Epidermal melanocyte (primary cell): ENCODE data around the gene EIF4E1B.
A peak's percentile ranks its signal among the peaks of the same experiment; 100 is the strongest.

Source experiments
- DNase-seq: peaks from one replicate; pipeline ENCODE4 v3.0.0; 2011; ENCODE audit warnings: low spot score; ENCODE audit not compliant: insufficient read length

EIF4E1B gene

GRCh38 chr5:176646707-176647029 lies 16.2 kb downstream of the EIF4E1B start:
- DNase-seq, result no peak

DNA sequence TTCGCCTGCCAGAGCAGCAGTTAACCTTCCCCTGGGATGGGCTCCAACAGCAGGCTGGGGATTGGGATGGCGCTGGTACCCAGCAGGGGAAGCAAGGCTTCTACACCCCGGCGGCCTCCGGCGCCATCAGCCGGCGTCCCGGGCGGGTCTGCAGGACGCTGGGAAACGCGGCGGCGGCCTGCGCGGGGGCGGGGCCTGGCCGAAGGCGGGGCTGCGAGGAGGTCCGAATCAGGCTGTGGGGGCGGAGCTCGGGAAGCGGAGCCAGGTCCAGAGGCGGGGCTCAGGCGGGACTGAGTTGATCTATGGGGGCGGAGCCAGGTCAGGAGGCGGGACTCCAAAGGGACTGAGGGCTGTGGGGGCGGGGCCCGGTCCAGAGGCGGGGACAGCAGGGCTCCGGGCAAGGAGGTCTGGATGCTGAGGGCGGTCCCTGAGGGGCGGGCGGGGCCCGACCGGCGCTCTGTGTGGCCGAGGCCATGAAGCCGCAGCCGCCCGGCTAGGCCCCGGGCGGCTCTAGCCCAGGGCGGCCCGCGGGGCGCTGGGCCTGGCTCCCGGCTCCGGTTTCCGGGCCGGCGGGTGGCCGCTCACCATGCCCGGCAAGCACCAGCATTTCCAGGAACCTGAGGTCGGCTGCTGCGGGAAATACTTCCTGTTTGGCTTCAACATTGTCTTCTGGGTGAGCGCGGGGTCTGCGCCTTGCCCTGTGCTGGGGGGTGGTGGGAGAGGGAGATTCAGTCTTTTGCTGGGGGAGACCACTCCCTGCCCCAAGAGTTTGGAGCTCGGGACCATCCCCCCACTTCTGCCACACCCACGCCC lies 16.8 kb downstream of the EIF4E1B start, which contains the start of gene TSPAN17:
TSPAN17 (plus strand) TSS at position 455 of the 813 bp plus-strand sequence; CDS start at position 587, 132 bp downstream.
- peak; percentile 98 for DNase-seq

DNA sequence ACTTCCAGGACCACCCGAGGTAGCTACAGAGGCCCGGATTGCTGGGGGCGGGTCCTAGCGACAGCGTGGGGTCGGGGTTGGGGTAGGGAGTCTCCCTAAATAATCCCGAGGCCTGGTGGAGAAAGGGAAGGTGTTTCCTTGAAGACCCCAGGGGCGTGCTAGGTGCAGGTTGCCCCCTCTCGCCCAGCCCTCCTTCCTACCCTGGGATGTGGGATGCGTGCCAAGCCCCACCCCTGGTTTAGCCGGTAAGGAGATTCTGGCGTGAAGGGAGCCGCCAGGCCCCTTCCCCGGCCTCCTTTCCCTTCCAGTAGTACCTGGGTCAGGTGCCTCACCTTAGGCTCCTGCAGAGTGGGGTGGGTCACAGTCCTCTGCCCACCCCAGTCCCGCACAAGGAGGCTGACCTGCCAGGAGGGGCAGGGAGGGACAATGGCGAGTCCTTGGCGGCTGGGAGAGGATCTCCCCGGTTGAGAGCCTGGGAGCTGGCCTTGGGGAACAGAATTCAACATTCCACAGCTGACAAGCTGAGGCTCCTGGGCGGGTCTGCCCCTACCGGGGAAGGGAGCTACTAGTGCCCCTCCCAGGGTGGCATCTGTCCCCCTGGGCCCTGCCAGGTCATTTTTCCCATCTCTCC lies 17.5 kb downstream of the EIF4E1B start:
- DNase-seq, result no peak

DNA sequence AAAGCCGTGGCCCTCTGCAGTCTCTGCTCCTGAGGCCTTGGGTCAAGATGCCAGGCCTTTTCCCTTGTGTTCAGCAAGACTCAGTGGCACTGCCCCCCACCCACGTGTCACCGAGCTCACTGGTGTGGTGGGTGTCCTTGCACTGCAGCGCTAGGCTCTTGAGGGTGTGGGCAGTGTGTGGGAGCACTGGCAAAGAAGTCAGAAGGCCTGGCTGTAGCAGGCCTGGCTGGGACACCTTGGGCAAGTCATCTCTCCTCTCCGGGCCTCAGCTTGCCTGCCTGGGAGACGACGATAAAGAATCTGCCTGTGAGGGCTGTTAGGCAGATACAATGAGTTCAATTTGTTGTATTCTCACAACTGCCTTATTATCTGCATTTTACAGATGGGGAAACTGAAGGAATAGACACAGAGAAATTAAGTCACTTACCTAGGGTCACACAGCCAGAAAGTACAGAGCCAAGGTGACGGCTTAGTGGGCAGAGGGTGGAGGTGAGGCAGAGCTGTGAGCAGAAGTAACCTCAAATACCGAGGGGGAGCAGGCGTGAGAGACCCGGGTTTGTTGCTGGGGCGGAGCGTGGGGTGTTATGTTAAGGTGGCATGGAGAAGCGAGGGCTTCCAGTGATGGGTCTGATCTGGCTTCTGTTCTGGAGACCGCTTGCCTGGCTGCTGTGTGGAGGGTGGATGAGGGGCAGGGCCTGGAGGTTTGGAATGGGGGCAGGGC lies 18.2 kb downstream of the EIF4E1B start:
- no peak for DNase-seq

GRCh38 chr5:176650354-176650884 lies 19.9 kb downstream of the EIF4E1B start:
- DNase-seq, result no peak

GRCh38 chr5:176651472-176651980 lies 21.1 kb downstream of the EIF4E1B start:
- no peak for DNase-seq

DNA sequence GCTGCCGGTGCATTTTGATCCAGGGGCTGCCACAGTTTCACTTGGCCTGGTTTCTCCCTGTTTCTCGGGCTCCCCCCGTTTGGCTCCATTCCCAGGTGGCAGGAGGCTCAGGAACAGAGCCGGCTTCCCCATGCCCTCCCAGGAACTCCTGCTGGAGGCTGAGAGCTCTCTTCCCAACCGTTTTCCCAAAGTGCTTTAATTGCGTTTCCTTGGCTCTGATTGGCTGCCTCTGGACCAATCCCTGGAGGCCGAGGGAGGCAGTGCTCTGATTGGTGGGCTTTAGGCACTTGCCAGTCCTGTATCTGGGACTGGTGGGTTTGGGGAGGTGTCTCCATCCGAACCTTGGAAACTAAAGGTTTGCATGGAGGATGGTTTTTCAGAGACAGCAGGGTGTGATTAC lies 21.7 kb downstream of the EIF4E1B start:
- no peak for DNase-seq

DNA sequence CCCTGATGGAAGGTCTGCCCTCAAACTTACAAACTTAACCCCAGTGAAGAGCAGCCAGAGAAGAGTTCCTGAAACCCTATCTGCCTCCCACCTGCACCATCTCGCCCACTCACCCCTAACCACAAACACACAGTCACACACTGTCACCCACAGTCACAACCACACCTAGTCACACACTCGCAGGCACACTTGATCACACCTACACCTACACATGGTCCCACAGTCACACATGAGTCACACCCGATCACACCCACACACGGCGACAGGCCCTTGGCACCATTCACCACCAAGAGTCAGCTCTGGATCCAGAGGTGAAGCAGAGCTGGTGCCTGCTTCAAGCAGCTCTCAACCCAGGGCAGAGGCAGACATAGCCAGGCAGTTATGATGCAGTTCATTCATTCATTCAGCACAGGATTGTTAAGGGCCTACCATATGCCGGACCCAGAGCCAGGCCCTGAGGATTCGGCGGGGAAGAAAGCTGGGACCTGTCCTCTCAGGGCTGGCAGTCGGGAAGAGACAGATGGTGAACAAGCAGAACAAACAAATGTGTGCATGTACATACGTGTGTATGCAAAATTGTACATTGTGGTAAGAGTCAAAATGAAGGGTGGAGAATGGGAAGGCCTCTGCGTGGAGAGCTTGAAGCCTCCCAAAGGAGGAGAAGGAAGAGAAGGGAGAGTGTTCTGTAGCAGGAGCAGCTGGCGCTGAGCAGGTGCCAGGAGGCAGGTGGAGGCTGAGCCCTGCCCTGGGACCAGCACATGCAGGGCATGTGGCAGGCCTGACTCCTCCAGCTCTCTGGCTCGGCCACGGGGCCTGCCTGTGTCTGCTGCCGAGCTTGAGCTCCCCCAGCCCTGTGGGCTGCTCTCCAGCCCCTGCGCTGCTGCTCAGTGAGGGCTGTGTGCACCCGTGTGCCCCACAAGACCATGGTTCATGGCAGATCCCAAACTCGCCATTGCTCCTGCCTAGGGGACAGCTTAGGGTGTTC lies 23.2 kb downstream of the EIF4E1B start:
- DNase-seq, result no peak

DNA sequence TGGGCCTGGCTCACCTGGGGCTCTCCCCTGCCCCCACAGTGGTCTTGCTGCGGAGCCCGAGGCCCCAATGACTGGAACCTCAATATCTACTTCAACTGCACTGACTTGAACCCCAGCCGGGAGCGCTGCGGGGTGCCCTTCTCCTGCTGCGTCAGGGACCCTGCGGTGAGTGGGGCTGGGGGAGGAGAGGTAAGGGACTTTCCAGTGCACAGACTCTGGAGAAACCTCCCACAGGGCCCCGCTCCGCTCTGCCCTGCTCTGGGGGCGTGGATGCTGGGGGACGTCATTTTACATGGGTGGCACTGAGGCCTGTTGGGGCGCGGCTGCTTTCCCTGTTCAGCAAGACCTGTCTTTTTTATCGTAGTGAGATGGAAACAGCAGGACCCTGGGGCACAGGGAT lies 24.4 kb downstream of the EIF4E1B start:
- DNase-seq, result no peak

GRCh38 chr5:176656467-176656990 lies 26.1 kb downstream of the EIF4E1B start:
- no peak for DNase-seq

DNA sequence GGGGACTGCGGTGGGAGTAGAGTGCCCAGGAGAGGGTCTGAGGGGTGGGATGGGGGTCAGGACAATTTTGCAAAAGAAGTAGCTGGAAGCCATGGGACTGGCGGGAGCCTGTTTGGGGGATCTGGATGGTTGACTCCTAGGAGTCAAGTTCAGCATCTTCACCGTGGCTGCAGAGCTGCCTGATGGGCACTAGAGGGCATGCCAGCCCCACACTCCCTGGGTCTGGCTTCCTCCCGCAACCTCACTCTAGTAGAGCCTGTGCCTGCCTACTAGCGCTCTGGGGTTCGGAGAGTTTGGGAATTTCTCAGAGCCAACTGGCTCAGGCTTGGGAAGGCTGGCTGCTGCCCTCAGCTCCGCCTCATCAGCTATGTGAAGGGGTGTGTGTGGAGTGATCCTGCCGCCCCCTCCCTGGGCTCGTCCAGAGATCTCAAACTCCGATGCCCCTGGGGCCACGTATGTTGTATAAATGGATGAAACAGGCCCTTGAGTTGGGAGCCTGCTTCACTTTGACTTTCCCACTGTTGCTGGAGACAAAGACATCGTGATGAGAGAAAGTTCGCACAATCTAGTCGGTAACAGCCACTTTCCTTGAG lies 27.6 kb downstream of the EIF4E1B start:
- DNase-seq, result peak; percentile 59

DNA sequence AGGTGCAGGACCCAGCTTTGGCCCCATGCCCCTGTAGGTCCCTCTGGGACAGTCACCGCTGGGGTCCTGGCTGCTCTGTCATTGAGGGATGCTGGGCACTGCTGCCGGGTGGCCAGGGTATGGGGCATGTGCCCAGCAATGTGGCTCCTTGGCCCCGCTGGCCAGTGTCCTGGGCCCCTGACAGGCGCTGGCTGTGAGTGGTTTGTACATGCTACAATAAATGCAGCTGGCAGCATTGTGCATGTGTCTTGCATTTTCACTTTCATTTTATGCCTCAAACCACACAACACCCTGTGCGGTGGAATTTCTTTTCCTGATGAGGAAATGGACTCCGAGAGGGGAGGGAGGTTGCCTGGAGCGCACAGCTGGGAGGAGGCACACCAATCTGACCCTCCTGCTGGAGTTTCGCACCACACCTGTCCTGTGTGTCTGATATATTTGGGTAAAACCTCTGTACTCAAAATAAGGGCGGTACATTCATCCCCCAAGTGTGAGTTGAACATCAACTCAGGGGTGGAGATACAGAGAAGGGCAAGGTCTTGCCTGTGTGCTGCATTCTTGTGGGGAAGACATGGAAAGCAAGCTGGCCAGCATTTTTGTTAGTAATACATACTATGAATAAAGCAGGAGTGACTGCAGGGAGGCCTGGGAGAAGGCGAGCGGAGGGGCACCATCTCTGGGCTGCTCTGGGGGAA lies 28.5 kb downstream of the EIF4E1B start:
- no peak for DNase-seq

GRCh38 chr5:176659512-176659839 lies 29.0 kb downstream of the EIF4E1B start:
- DNase-seq, result no peak

DNA sequence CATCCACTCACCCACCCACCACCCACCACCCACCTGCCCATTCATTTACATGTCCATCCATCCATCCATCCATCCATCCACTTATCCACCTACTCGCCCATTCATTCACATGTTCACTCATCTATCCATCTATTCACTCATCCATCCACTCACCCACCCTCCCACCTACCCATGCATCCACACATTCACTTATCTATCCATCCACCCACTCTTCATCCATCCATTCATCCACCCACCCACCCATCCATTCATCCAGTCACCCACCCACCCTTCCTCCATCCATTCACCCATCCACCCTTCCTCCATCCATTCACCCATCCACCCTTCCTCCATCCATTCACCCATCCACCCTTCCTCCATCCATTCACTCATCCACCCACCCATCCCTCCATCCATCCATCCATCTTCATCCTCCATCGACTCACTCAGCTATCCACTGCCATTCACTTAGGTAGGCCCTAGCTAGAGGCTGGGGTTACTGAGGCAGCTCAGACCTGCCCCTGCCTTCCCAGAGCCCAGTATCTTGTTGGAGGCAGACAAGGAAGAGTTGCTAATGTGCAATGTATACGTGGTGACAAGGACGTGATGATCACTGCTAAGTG lies 29.5 kb downstream of the EIF4E1B start:
- DNase-seq, result no peak

- no peak for DNase-seq
These were observed 30.0 kb downstream of the EIF4E1B start for GRCh38 chr5:176660530-176660859.

- DNase-seq, result peak; percentile 93
These were observed 30.6 kb downstream of the EIF4E1B start for GRCh38 chr5:176660860-176661641.

GRCh38 chr5:176661676-176662075 lies 31.2 kb downstream of the EIF4E1B start:
- no peak for DNase-seq
